Cardiac fibroblast (primary cell): Measurements from ENCODE around the gene PPP2R2B.
A peak's percentile ranks its signal among the peaks of the same experiment; 100 is the strongest.

ENCODE experiments used
- DNase-seq, 2 donors: peaks; one replicate each; pipeline versions ENCODE4 v3.0.0 to v3.0.0-alpha.2; 2010; ENCODE audit warnings: low read depth in 2 of 2
- H3K4me3 ChIP-seq, 2 donors: replicated peaks in 1 of 2; 1 replicate in 1 of 2; 2 replicates in 1 of 2; pipeline ENCODE4 v1.5.1; 2011; ENCODE audit warnings: low read depth in 2 of 2, low read length in 2 of 2, mild to moderate bottlenecking in 2 of 2, moderate library complexity in 1 of 2
- CTCF ChIP-seq: IDR thresholded peaks from one replicate; pipeline ENCODE4 v1.5.1; 2011; ENCODE audit warnings: low read depth, mild to moderate bottlenecking, low read length, inconsistent platforms

PPP2R2B gene

GRCh38 chr5:146878476-146879172, at the start of gene PPP2R2B:
Gene PPP2R2B, minus strand, starts transcription at chr5:146878757.
- DNase-seq, result peak; percentile 6 to 11
- no peak for TF ChIP-seq CTCF
- H3K4me3 ChIP-seq, result peak within 1 kb of the TSS; percentile 21 to 44

- no peak for TF ChIP-seq CTCF
Measured at GRCh38 chr5:146924132-146924531, 45.6 kb upstream of the PPP2R2B start.

DNA sequence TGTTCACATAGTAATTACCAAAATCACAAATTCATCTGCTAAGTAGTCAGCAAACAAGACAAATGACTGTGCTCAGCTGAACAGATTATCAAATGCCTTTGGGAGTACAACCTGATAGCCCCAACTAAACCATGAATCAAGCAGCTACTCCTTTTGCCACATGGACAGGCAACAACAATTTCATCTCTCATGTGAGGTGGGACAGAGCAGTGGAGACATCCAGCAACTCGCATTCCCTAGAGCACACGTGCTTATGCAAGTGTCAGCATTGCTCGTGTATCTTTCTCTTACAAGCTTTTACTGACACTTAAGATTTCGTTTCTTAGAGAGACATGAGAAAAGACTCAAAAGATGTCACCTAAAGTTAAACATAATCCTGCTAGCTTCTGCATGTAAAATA, 42.7 kb upstream of the PPP2R2B start:
- no peak for TF ChIP-seq CTCF

More at GRCh38 chr5:146924132-146924531, 45.6 kb upstream of the PPP2R2B start:
- H3K4me3 ChIP-seq, result no peak overlapping the region
- no peak for DNase-seq

GRCh38 chr5:146920351-146920881, 41.9 kb upstream of the PPP2R2B start:
- no peak overlapping the region for H3K4me3 ChIP-seq
- TF ChIP-seq CTCF, result no peak
- DNase-seq, result no peak

More for the DNA sequence above, 42.7 kb upstream of the PPP2R2B start:
- DNase-seq, result no peak
- H3K4me3 ChIP-seq, result no peak overlapping the region

DNA sequence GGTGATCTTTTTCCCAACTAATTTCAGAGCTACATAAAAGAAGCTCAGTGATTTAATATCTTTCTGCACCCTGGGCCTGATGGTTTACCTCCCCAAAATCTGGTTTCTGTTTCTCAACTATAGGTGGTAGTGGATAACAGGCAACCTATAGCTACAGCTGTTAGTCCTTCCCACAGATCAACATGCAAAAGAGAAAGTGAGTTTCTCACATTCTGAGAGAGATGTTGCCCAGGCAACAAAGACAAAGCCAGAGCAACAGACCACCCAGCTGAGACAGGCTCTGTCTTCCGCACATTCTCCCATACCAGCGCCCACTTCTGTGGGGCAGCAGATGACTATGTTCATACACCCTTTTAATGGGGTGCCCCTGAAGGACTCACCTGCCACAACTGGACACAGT, 40.7 kb upstream of the PPP2R2B start:
- TF ChIP-seq CTCF, result no peak
- DNase-seq, result no peak
- H3K4me3 ChIP-seq, result no peak overlapping the region

- TF ChIP-seq CTCF, result no peak
- H3K4me3 ChIP-seq, result no peak overlapping the region
- no peak for DNase-seq
Measured at GRCh38 chr5:146917931-146918330, 39.4 kb upstream of the PPP2R2B start.
